Type B pancreatic cell (in vitro differentiated cells): Measurements from ENCODE around the gene FMOD. TPM values are rescaled to one million over a fixed set of nuclear protein-coding genes. Genes with fewer than 3 reads are reported as not detected.

Experiments
- DNase-seq: peaks from one replicate; pipeline ENCODE4 v3.0.0; 2021; ENCODE audit warnings: mixed read lengths; ENCODE audit not compliant: unreplicated experiment; ENCODE audit errors: extremely low spot score
- H3K27ac Mint-ChIP-seq: 2 replicates; pipeline ENCODE4 v1.8.0; 2021; ENCODE audit warnings: mild to moderate bottlenecking, mixed read lengths
- H3K27me3 Mint-ChIP-seq: 2 replicates; pipeline ENCODE4 v1.8.0; 2021; ENCODE audit warnings: mixed read lengths
- H3K36me3 Mint-ChIP-seq: 2 replicates; pipeline ENCODE4 v1.8.0; 2021; ENCODE audit warnings: mixed read lengths
- H3K4me1 Mint-ChIP-seq: one replicate; pipeline ENCODE4 v1.8.0; 2021; ENCODE audit warnings: mixed read lengths; ENCODE audit not compliant: unreplicated experiment
- H3K4me3 Mint-ChIP-seq: 2 replicates; pipeline ENCODE4 v1.8.0; 2021; ENCODE audit warnings: mild to moderate bottlenecking, mixed read lengths
- H3K9me3 Mint-ChIP-seq: 2 replicates; pipeline ENCODE4 v1.8.0; 2021; ENCODE audit warnings: mixed read lengths
- CTCF ChIP-seq: fragments of 200-600 bp; sonication (generic); conservative IDR thresholded peaks from 2 replicates; pipeline ENCODE4 v1.5.0; 2021; ENCODE audit warnings: antibody characterized with exemption, mild to moderate bottlenecking
- total RNA-seq: library from RNA; stranded (reverse); gene quantifications from 2 replicates; pipeline ENCODE4 v1.2.1, GENCODE V29; 2021; ENCODE audit warnings: low replicate concordance

The FMOD gene
- total RNA-seq, 1 donor from 2014 or later = 8.3 TPM

- Mint-ChIP-seq H3K4me3 (no peak overlapping the region), H3K9me3 (peaks cover 3% of the 10 kb centered on the region), H3K27me3 (peaks cover 51% of the 10 kb centered on the region), H3K36me3 (no peaks in the 10 kb centered on the region), H3K4me1 (peaks cover 29% of the 10 kb centered on the region), H3K27ac (no peak overlapping the region)
- TF ChIP-seq CTCF = no peak
- DNase-seq = no peak
These were observed 11.2 kb upstream of the FMOD start for GRCh38 chr1:203361945-203362719.

GRCh38 chr1:203360547-203361185, 9.7 kb upstream of the FMOD start:
- Mint-ChIP-seq H3K27ac (no peak overlapping the region), H3K9me3 (peaks cover 4% of the 10 kb centered on the region), H3K36me3 (no peaks in the 10 kb centered on the region), H3K4me1 (peaks cover 29% of the 10 kb centered on the region), H3K4me3 (no peak overlapping the region), H3K27me3 (peaks cover 57% of the 10 kb centered on the region)
- no peak for DNase-seq
- TF ChIP-seq CTCF = no peak

GRCh38 chr1:203359010-203359571, 8.2 kb upstream of the FMOD start:
- TF ChIP-seq CTCF = no peak
- Mint-ChIP-seq H3K27ac (no peak overlapping the region), H3K4me1 (peaks cover 16% of the 10 kb centered on the region), H3K9me3 (peaks cover 4% of the 10 kb centered on the region), H3K27me3 (peaks cover 51% of the 10 kb centered on the region), H3K4me3 (no peak overlapping the region), H3K36me3 (no peaks in the 10 kb centered on the region)
- DNase-seq = no peak

GRCh38 chr1:203354246-203354645, 3.3 kb upstream of the FMOD start:
- Mint-ChIP-seq H3K27ac (no peak overlapping the region), H3K36me3 (no peaks in the 10 kb centered on the region), H3K4me3 (no peak overlapping the region), H3K27me3 (peaks cover 55% of the 10 kb centered on the region), H3K4me1 (peaks cover 17% of the 10 kb centered on the region), H3K9me3 (peaks cover 4% of the 10 kb centered on the region)
- TF ChIP-seq CTCF = no peak
- no peak for DNase-seq

- Mint-ChIP-seq H3K27ac (no peak overlapping the region), H3K4me3 (no peak overlapping the region), H3K36me3 (no peaks in the 10 kb centered on the region), H3K9me3 (peaks cover 4% of the 10 kb centered on the region), H3K27me3 (peaks cover 48% of the 10 kb centered on the region), H3K4me1 (peaks cover 13% of the 10 kb centered on the region)
- DNase-seq = no peak
- TF ChIP-seq CTCF = no peak
These were observed 2.6 kb upstream of the FMOD start for GRCh38 chr1:203353486-203353885.
